ENCODE measurements around the gene TESK2. TPM values are rescaled to one million over a fixed set of nuclear protein-coding genes. Genes with fewer than 3 reads are reported as not detected.

TESK2 gene
- total and polyA plus RNA-seq, 2 of the 8 experiments (the other 6 are each of a cell fraction or from before 2014, with no cell fraction given), result 10.8 to 12.6 TPM

DNA sequence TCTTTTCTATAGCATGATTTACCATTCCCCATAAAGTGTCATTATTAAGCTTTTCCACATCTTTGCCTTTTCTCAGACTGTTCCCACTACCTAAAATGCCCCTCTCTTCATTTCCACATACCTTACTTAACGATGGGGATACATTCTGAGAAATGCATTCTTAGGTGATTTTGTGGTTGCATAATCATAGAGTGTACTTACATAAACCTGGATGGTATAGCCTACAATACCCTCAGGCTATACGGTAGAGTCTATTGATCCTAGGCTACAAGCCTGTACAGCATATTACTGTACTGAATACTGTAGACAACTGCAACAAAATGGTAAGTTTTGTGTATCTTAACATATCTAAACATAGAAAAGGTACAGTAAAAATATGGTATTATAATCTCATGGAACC lies 95.9 kb downstream of the TESK2 start:
- Histone ChIP-seq H3K4me3 (ENCODE audit: extremely low read depth in 1 of 4, insufficient read depth in 2 of 4, low read depth in 3 of 4, low read length in 4 of 4) (no peak overlapping the region), H4K5ac (ENCODE audit: insufficient read length, low read depth, low read length) (no peak overlapping the region), H3K79me2 (ENCODE audit: control insufficient read depth in 1 of 2, insufficient read depth in 2 of 2, low read length in 2 of 2) (no peaks in the 10 kb centered on the region), H4K20me1 (replicated peaks in 1 of 2; ENCODE audit: control insufficient read depth in 1 of 2, insufficient read depth in 2 of 2, low read length in 2 of 2) (no peaks in the 10 kb centered on the region), H3K79me1 (ENCODE audit: low read depth, low read length) (no peaks in the 10 kb centered on the region), H2BK5ac (ENCODE audit: low read depth, low read length) (no peak overlapping the region), H4K8ac (ENCODE audit: extremely low read depth, insufficient read depth, low read length) (no peak overlapping the region), H3K4me1 (replicated peaks in 1 of 4; ENCODE audit: control insufficient read depth in 3 of 4, insufficient read depth in 4 of 4, low read length in 3 of 4) (no peaks in the 10 kb centered on the region; a peak in 2 of 7 replicates), H3K23me2 (ENCODE audit: low read depth, low read length) (no peaks in the 10 kb centered on the region), H3K27ac (ENCODE audit: low read depth, low read length) (no peak overlapping the region), H3K27me3 (replicated peaks in 1 of 4; ENCODE audit: control insufficient read depth in 3 of 4, extremely low read depth in 1 of 4, insufficient read depth in 3 of 4, low read length in 3 of 4) (no peaks in the 10 kb centered on the region), H4K91ac (replicated peaks; ENCODE audit: insufficient read length, low read length) (no peak overlapping the region), H3K9me3 (ENCODE audit: insufficient read depth in 2 of 2, low read depth in 1 of 2, low read length in 1 of 2) (no peaks in the 10 kb centered on the region), H2BK12ac (ENCODE audit: low read depth, low read length) (no peak overlapping the region), H3K56ac (replicated peaks; ENCODE audit: insufficient read length, low read depth, low read length) (no peak overlapping the region), H2AK5ac (ENCODE audit: low read depth, low read length) (no peak overlapping the region), H3K9ac (replicated peaks in 1 of 4; ENCODE audit: extremely low read depth in 1 of 4, low read depth in 3 of 4, low read length in 3 of 4) (no peak overlapping the region), H2BK15ac (ENCODE audit: low read length) (no peak overlapping the region), H2BK120ac (replicated peaks; ENCODE audit: low read depth, low read length) (no peak overlapping the region), H3K4me2 (ENCODE audit: insufficient read depth in 1 of 2, low read depth in 2 of 2, low read length in 2 of 2) (no peak overlapping the region), H3K23ac (ENCODE audit: insufficient read length) (no peak overlapping the region), H3K36me3 (ENCODE audit: control insufficient read depth in 2 of 4, insufficient read depth in 4 of 4, low read length in 3 of 4) (no peaks in the 10 kb centered on the region), H2BK20ac (ENCODE audit: low read length) (no peak overlapping the region), H3K4ac (replicated peaks; ENCODE audit: insufficient read length, low read depth, low read length) (no peak overlapping the region), H3K14ac (ENCODE audit: insufficient read length) (no peak overlapping the region), H3K18ac (ENCODE audit: extremely low read depth, low read length) (no peak overlapping the region), H2AFZ (ENCODE audit: low read length) (no peak overlapping the region)
- FAIRE-seq, result no peak
- ChIA-PET POLR2A (ENCODE audit: partially characterized antibody) (interaction anchor here (1.0 to 1.6 kb wide), 2 partner anchors 66 to 189 kb away, joined by 3 to 5 read pairs; partner anchors contain the start of gene NASP), CTCF (ENCODE audit: partially characterized antibody) (interaction anchor here (2.5 kb wide), 1 partner anchor 35 kb away, joined by 6 read pairs; no protein-coding TSS in a partner anchor)
- 95% methylated on average over 2 of the region's 2 CpGs; no CpG with 5 or more reads in 1 of the 2 experiments for WGBS, 2 experiments (ENCODE audit: extremely low coverage in 1 of 2, insufficient coverage in 1 of 2, insufficient read length in 1 of 2, insufficient replicate concordance in 2 of 2, low coverage in 1 of 2, low lambda C conversion rate in 2 of 2, missing lambda C conversion rate in 1 of 2)
- no peak for DNase-seq (ENCODE audit: low read depth in 1 of 2, low spot score in 2 of 2)
- TF ChIP-seq, protein P1, sequence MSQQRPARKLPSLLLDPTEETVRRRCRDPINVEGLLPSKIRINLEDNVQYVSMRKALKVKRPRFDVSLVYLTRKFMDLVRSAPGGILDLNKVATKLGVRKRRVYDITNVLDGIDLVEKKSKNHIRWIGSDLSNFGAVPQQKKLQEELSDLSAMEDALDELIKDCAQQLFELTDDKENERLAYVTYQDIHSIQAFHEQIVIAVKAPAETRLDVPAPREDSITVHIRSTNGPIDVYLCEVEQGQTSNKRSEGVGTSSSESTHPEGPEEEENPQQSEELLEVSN (IDR thresholded peaks at IDR 0.05), result no peak
- TF ChIP-seq SP1 (IDR thresholded peaks at IDR 0.05; ENCODE audit: low read depth, low read length), result no peak
- TF ChIP-seq TEAD4 (IDR thresholded peaks at IDR 0.05; ENCODE audit: low read depth, low read length), result no peak
- no peak for TF ChIP-seq POLR2A (IDR thresholded peaks at IDR 0.05; ENCODE audit: control extremely low read depth in 1 of 2, low read depth in 2 of 2, low read length in 2 of 2)
- no peak for TF ChIP-seq ATF2 (IDR thresholded peaks at IDR 0.05; ENCODE audit: low read length)
- no peak for TF ChIP-seq SIRT6 (IDR thresholded peaks at IDR 0.05; ENCODE audit: low read length)
- no peak for TF ChIP-seq PHF8 (conservative IDR thresholded peaks at IDR 0.05; ENCODE audit: low read depth, low read length)
- TF ChIP-seq CREB1 (IDR thresholded peaks at IDR 0.05), result no peak
- TF ChIP-seq RFX5 (IDR thresholded peaks at IDR 0.05; ENCODE audit: borderline replicate concordance, low read depth, low read length), result no peak
- TF ChIP-seq RNF2 (IDR thresholded peaks at IDR 0.05; ENCODE audit: borderline replicate concordance, low read depth, low read length, missing control alignments, poor library complexity, severe bottlenecking), result no peak
- TF ChIP-seq SAP30 (IDR thresholded peaks at IDR 0.05; ENCODE audit: insufficient read depth, insufficient replicate concordance, low read length), result no peak
- TF ChIP-seq JUN (IDR thresholded peaks at IDR 0.05; ENCODE audit: low read depth, low read length), result no peak
